Transverse colon (tissue), 4 donors: ENCODE data around the gene GPR31.

ENCODE experiments used
- EP300 ChIP-seq: sonication (generic); formaldehyde crosslinking; IDR thresholded peaks from one replicate; pipeline ENCODE4 v1.6.1; 2017; ENCODE audit warnings: antibody characterized with exemption, low read depth
- POLR2A ChIP-seq: fragments of 450-650 bp; IDR thresholded peaks from one replicate; pipeline ENCODE4 v1.6.1; 2016; ENCODE audit warnings: antibody characterized with exemption, mild to moderate bottlenecking, moderate library complexity
- POLR2AphosphoS5 ChIP-seq, 3 donors: sonication (generic); formaldehyde crosslinking; IDR thresholded peaks; one replicate each; pipeline ENCODE4 v1.6.1; 2016; ENCODE audit warnings: antibody characterized with exemption in 3 of 3
- TF ChIP-seq, protein P1 (sequence below), 5 experiments: fragments of 200-600 bp in 3 of 5; fragments of 450-650 bp in 2 of 5; sonication (generic) in 3 of 5; IDR thresholded peaks; 1 replicate in 2 of 5; 2 replicates in 3 of 5; pipeline ENCODE4 v1.5.1; 2016 to 2017; ENCODE audit warnings: antibody characterized with exemption in 5 of 5, inconsistent platforms in 3 of 5, mild to moderate bottlenecking in 2 of 5, moderate library complexity in 1 of 5

DNA sequence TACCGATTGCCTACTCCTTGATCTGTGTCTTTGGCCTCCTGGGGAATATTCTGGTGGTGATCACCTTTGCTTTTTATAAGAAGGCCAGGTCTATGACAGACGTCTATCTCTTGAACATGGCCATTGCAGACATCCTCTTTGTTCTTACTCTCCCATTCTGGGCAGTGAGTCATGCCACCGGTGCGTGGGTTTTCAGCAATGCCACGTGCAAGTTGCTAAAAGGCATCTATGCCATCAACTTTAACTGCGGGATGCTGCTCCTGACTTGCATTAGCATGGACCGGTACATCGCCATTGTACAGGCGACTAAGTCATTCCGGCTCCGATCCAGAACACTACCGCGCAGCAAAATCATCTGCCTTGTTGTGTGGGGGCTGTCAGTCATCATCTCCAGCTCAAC lies 21.4 kb downstream of the GPR31 start:
- no peak for TF ChIP-seq POLR2A
- no peak for TF ChIP-seq POLR2AphosphoS5 (IDR thresholded peaks at IDR 0.05)
- TF ChIP-seq, protein P1, sequence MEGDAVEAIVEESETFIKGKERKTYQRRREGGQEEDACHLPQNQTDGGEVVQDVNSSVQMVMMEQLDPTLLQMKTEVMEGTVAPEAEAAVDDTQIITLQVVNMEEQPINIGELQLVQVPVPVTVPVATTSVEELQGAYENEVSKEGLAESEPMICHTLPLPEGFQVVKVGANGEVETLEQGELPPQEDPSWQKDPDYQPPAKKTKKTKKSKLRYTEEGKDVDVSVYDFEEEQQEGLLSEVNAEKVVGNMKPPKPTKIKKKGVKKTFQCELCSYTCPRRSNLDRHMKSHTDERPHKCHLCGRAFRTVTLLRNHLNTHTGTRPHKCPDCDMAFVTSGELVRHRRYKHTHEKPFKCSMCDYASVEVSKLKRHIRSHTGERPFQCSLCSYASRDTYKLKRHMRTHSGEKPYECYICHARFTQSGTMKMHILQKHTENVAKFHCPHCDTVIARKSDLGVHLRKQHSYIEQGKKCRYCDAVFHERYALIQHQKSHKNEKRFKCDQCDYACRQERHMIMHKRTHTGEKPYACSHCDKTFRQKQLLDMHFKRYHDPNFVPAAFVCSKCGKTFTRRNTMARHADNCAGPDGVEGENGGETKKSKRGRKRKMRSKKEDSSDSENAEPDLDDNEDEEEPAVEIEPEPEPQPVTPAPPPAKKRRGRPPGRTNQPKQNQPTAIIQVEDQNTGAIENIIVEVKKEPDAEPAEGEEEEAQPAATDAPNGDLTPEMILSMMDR (IDR thresholded peaks at IDR 0.05): no peak
- no peak for TF ChIP-seq EP300
